Measurements from ENCODE around the gene MTMR12.

DNA sequence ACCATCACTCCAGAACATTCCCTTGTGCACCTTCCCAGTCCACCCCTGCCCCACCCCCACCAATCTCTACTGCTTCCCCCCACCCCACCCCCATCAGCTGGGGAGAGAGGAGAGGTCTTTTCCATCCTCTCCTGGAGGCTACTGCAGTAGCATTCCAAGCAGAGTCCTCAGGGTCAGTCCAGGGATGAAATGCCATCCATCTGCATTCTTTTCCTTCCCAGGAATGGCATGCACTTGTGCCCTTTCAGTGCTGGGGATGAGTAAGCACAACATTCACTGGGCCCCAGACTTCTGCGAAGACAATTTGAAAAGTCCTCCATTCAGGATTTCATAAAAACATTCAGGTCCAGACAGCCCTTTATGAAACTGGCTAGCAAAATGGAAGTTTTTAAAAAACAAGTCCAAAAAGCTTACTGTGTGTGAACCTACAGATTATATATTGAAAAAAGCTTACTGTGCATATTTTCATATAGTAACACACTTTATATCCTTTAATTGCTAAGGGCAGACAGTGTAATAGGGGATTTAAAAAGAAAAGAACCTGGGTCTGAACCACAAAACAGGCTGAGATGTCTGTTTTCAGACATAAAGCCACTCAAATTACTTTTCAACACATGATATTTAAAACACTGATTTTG, 88.6 kb downstream of the MTMR12 start:
- TF ChIP-seq, protein P1, sequence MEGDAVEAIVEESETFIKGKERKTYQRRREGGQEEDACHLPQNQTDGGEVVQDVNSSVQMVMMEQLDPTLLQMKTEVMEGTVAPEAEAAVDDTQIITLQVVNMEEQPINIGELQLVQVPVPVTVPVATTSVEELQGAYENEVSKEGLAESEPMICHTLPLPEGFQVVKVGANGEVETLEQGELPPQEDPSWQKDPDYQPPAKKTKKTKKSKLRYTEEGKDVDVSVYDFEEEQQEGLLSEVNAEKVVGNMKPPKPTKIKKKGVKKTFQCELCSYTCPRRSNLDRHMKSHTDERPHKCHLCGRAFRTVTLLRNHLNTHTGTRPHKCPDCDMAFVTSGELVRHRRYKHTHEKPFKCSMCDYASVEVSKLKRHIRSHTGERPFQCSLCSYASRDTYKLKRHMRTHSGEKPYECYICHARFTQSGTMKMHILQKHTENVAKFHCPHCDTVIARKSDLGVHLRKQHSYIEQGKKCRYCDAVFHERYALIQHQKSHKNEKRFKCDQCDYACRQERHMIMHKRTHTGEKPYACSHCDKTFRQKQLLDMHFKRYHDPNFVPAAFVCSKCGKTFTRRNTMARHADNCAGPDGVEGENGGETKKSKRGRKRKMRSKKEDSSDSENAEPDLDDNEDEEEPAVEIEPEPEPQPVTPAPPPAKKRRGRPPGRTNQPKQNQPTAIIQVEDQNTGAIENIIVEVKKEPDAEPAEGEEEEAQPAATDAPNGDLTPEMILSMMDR (IDR thresholded peaks at IDR 0.05; ENCODE audit: low read depth, low read length): no peak
- no peak for TF ChIP-seq EZH2phosphoT487 (IDR thresholded peaks at IDR 0.05; ENCODE audit: low read depth)

Measured in OCI-LY3 (cell line).